ENCODE results near the gene KCNIP1.

- TF ChIP-seq EZH2phosphoT487 (IDR thresholded peaks at IDR 0.05; ENCODE audit: borderline replicate concordance) (no peak), ELF1 (IDR thresholded peaks at IDR 0.05; ENCODE audit: borderline replicate concordance, low read depth) (no peak), SIN3A (IDR thresholded peaks at IDR 0.05; ENCODE audit: low read depth) (no peak), EZH2 (IDR thresholded peaks at IDR 0.05) (no peak), POLR2A (IDR thresholded peaks at IDR 0.05; ENCODE audit: borderline replicate concordance, extremely low read depth, insufficient read depth, insufficient read length) (no peak), POLR2AphosphoS5 (IDR thresholded peaks at IDR 0.05; ENCODE audit: low read depth, low read length) (no peak)
- TF ChIP-seq, protein P1, sequence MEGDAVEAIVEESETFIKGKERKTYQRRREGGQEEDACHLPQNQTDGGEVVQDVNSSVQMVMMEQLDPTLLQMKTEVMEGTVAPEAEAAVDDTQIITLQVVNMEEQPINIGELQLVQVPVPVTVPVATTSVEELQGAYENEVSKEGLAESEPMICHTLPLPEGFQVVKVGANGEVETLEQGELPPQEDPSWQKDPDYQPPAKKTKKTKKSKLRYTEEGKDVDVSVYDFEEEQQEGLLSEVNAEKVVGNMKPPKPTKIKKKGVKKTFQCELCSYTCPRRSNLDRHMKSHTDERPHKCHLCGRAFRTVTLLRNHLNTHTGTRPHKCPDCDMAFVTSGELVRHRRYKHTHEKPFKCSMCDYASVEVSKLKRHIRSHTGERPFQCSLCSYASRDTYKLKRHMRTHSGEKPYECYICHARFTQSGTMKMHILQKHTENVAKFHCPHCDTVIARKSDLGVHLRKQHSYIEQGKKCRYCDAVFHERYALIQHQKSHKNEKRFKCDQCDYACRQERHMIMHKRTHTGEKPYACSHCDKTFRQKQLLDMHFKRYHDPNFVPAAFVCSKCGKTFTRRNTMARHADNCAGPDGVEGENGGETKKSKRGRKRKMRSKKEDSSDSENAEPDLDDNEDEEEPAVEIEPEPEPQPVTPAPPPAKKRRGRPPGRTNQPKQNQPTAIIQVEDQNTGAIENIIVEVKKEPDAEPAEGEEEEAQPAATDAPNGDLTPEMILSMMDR (IDR thresholded peaks at IDR 0.05 in 2 of 3, conservative IDR thresholded peaks at IDR 0.05 in 1 of 3; ENCODE audit: borderline replicate concordance in 1 of 3, insufficient read depth in 1 of 3, low read depth in 2 of 3, low read length in 2 of 3) = no peak
These were observed 126.9 kb downstream of the KCNIP1 start for GRCh38 chr5:170630711-170631141.
